WTC11 (cell line): Measurements from ENCODE around the gene TRMT44. TPM values are rescaled to one million over a fixed set of nuclear protein-coding genes. Genes with fewer than 3 reads are reported as not detected.

ENCODE experiments used
- ATAC-seq: fragments of 200-7000 bp; cut with Tn5 transposase; 2 replicates; pipeline ENCODE4 v1.10.0; 2021; ENCODE audit warnings: mild to moderate bottlenecking, moderate library complexity
- CTCF ChIA-PET: fragments of 300-600 bp; sonication (Branson Sonifier 250); formaldehyde crosslinking; loops from one replicate; lab custom pipeline; 2021; ENCODE audit warnings: antibody characterized with exemption; lab: Charles Lee
- POLR2A ChIA-PET: fragments of 350-600 bp; sonication (Branson Sonifier 250); formaldehyde crosslinking; loops from one replicate; lab custom pipeline; 2021; ENCODE audit warnings: antibody characterized with exemption; lab: Charles Lee
- DNase-seq: peaks from one replicate; pipeline ENCODE4 v3.0.0; 2021; ENCODE audit warnings: low spot score
- H3K27ac Mint-ChIP-seq: 2 replicates; pipeline ENCODE4 v1.8.0; 2021; ENCODE audit warnings: mixed read lengths
- H3K27me3 Mint-ChIP-seq: 2 replicates; pipeline ENCODE4 v1.8.0; 2021; ENCODE audit warnings: low read depth, mild to moderate bottlenecking, moderate library complexity, mixed read lengths
- H3K36me3 Mint-ChIP-seq: 2 replicates; pipeline ENCODE4 v1.8.0; 2021; ENCODE audit warnings: mixed read lengths
- H3K4me1 Mint-ChIP-seq: 2 replicates; pipeline ENCODE4 v1.8.0; 2022; ENCODE audit warnings: mixed read lengths
- H3K4me3 Mint-ChIP-seq: 2 replicates; pipeline ENCODE4 v1.8.0; 2021; ENCODE audit warnings: mild to moderate bottlenecking, moderate library complexity, mixed read lengths
- H3K9me3 Mint-ChIP-seq: 2 replicates; pipeline ENCODE4 v1.8.0; 2021; ENCODE audit warnings: mixed read lengths
- ATF3 ChIP-seq: sonication (generic); formaldehyde crosslinking; conservative IDR thresholded peaks from 2 replicates; pipeline ENCODE4 v1.8.1; 2022; ENCODE audit warnings: mild to moderate bottlenecking, missing genetic modification reagents
- ATF6 ChIP-seq: sonication (generic); formaldehyde crosslinking; IDR thresholded peaks from 2 replicates; pipeline ENCODE4 v1.8.1; 2023; ENCODE audit warnings: mild to moderate bottlenecking, missing genetic modification reagents
- E2F4 ChIP-seq: sonication (generic); formaldehyde crosslinking; IDR thresholded peaks from 2 replicates; pipeline ENCODE4 v1.8.1; 2022; ENCODE audit warnings: low read depth, mild to moderate bottlenecking, moderate library complexity, missing genetic modification reagents, borderline replicate concordance
- ELF4 ChIP-seq: sonication (generic); formaldehyde crosslinking; IDR thresholded peaks from 2 replicates; pipeline ENCODE4 v1.8.1; 2022; ENCODE audit warnings: low read depth, mild to moderate bottlenecking, moderate library complexity, missing genetic modification reagents
- EMX1 ChIP-seq: fragments of 250-450 bp; sonication (Bioruptor Pico); IDR thresholded peaks from 2 replicates; pipeline ENCODE4 v1.8.0; 2021; ENCODE audit warnings: mild to moderate bottlenecking
- FOXP4 ChIP-seq: sonication (generic); formaldehyde crosslinking; IDR thresholded peaks from 2 replicates; pipeline ENCODE4 v1.8.0; 2022; ENCODE audit warnings: mild to moderate bottlenecking, missing genetic modification reagents
- GABPB1 ChIP-seq: sonication (generic); formaldehyde crosslinking; IDR thresholded peaks from 2 replicates; pipeline ENCODE4 v1.8.1; 2023; ENCODE audit warnings: mild to moderate bottlenecking, missing genetic modification reagents
- GRHL2 ChIP-seq: fragments of 250-450 bp; sonication (Bioruptor Pico); IDR thresholded peaks from 2 replicates; pipeline ENCODE4 v1.8.0; 2022; ENCODE audit warnings: mild to moderate bottlenecking, moderate library complexity; ENCODE audit not compliant: insufficient replicate concordance, severe bottlenecking
- IRF2 ChIP-seq: sonication (generic); formaldehyde crosslinking; IDR thresholded peaks from 2 replicates; pipeline ENCODE4 v1.8.0; 2022; ENCODE audit warnings: low read depth, missing genetic modification reagents, borderline replicate concordance
- KAT7 ChIP-seq: sonication (generic); formaldehyde crosslinking; IDR thresholded peaks from 2 replicates; pipeline ENCODE4 v1.8.1; 2023; ENCODE audit warnings: missing genetic modification reagents, mild to moderate bottlenecking, borderline replicate concordance
- MAX ChIP-seq: sonication (generic); formaldehyde crosslinking; IDR thresholded peaks from 2 replicates; pipeline ENCODE4 v1.8.0; 2022; ENCODE audit warnings: mild to moderate bottlenecking, missing genetic modification reagents
- NFE2L1 ChIP-seq: sonication (generic); formaldehyde crosslinking; IDR thresholded peaks from 2 replicates; pipeline ENCODE4 v1.8.1; 2023; ENCODE audit warnings: missing genetic modification reagents
- NFYB ChIP-seq: sonication (generic); formaldehyde crosslinking; conservative IDR thresholded peaks from 2 replicates; pipeline ENCODE4 v1.8.0; 2022; ENCODE audit warnings: low read depth, missing genetic modification reagents
- NR1H2 ChIP-seq: sonication (generic); formaldehyde crosslinking; IDR thresholded peaks from 2 replicates; pipeline ENCODE4 v1.9.0; 2021; ENCODE audit warnings: mild to moderate bottlenecking, moderate library complexity, missing genetic modification reagents
- NR2C2 ChIP-seq: sonication (generic); formaldehyde crosslinking; IDR thresholded peaks from 2 replicates; pipeline ENCODE4 v1.8.0; 2022; ENCODE audit warnings: mild to moderate bottlenecking, missing genetic modification reagents
- SP1 ChIP-seq: sonication (generic); formaldehyde crosslinking; conservative IDR thresholded peaks from 2 replicates; pipeline ENCODE4 v1.8.1; 2022; ENCODE audit warnings: missing genetic modification reagents
- TCF7 ChIP-seq: sonication (generic); formaldehyde crosslinking; IDR thresholded peaks from 2 replicates; pipeline ENCODE4 v1.8.0; 2022; ENCODE audit warnings: mild to moderate bottlenecking, low read depth, missing genetic modification reagents, moderate library complexity
- TEAD1 ChIP-seq: sonication (generic); formaldehyde crosslinking; IDR thresholded peaks from 2 replicates; pipeline ENCODE4 v1.8.0; 2022; ENCODE audit warnings: mild to moderate bottlenecking, missing genetic modification reagents
- TEAD4 ChIP-seq: sonication (generic); formaldehyde crosslinking; IDR thresholded peaks from 2 replicates; pipeline ENCODE4 v1.8.0; 2022; ENCODE audit warnings: mild to moderate bottlenecking, missing genetic modification reagents
- USF2 ChIP-seq: sonication (generic); formaldehyde crosslinking; IDR thresholded peaks from 2 replicates; pipeline ENCODE4 v1.8.1; 2023; ENCODE audit warnings: mild to moderate bottlenecking, missing genetic modification reagents, moderate library complexity
- ZNF138 ChIP-seq: sonication (generic); formaldehyde crosslinking; conservative IDR thresholded peaks from 2 replicates; pipeline ENCODE4 v1.8.1; 2022; ENCODE audit warnings: mild to moderate bottlenecking, moderate library complexity, missing genetic modification reagents
- ZNF219 ChIP-seq: sonication (generic); formaldehyde crosslinking; IDR thresholded peaks from 2 replicates; pipeline ENCODE4 v1.8.0; 2023; ENCODE audit warnings: missing genetic modification reagents, mild to moderate bottlenecking, borderline replicate concordance
- ZNF232 ChIP-seq: sonication (generic); formaldehyde crosslinking; IDR thresholded peaks from 2 replicates; pipeline ENCODE4 v1.8.0; 2022; ENCODE audit warnings: mild to moderate bottlenecking, missing genetic modification reagents
- ZNF425 ChIP-seq: fragments of 250-450 bp; sonication (Bioruptor Pico); conservative IDR thresholded peaks from 2 replicates; pipeline ENCODE4 v1.9.0; 2021; ENCODE audit warnings: mild to moderate bottlenecking
- total RNA-seq: library from RNA; stranded (reverse); gene quantifications from 3 replicates; pipeline ENCODE4 v1.2.3, GENCODE V29; 2021

The TRMT44 gene
- total RNA-seq, 1 experiment from 2014 or later = 28.4 TPM

- H3K9me3 Mint-ChIP-seq = peaks cover 64% of the 10 kb centered on the region
- no peak overlapping the region for H3K4me3 Mint-ChIP-seq
- H3K27me3 Mint-ChIP-seq = peaks cover 11% of the 10 kb centered on the region
- ChIA-PET POLR2A (no interaction called here), CTCF (interaction anchor here (2.5 to 3.0 kb wide), 2 partner anchors 23 to 55 kb away, joined by 8 to 11 read pairs; no protein-coding TSS in a partner anchor)
- H3K27ac Mint-ChIP-seq = peak overlapping the region; percentile 22; the same call in 1 of the 2 replicates
- DNase-seq (no peak), ATAC-seq (no peak)
- peaks cover 76% of the 10 kb centered on the region for H3K36me3 Mint-ChIP-seq
- TF ChIP-seq NR2C2 (CRISPR knock-in tag) (no peak), SP1 (CRISPR knock-in tag) (no peak), ATF6 (CRISPR knock-in tag) (no peak), ZNF232 (CRISPR knock-in tag) (no peak), TCF7 (CRISPR knock-in tag) (no peak), EMX1 (CRISPR knock-in tag) (no peak), ELF4 (CRISPR knock-in tag) (no peak)
- peaks cover 53% of the 10 kb centered on the region for H3K4me1 Mint-ChIP-seq
Observed at GRCh38 chr4:8492174-8492573, 51.6 kb downstream of the TRMT44 start.

GRCh38 chr4:8493484-8493883, 52.9 kb downstream of the TRMT44 start:
- Mint-ChIP-seq H3K27ac (peak overlapping the region; percentile 79), H3K9me3 (peaks cover 61% of the 10 kb centered on the region), H3K36me3 (peaks cover 75% of the 10 kb centered on the region), H3K4me3 (no peak overlapping the region), H3K4me1 (peaks cover 53% of the 10 kb centered on the region), H3K27me3 (peaks cover 6% of the 10 kb centered on the region; the same call in 1 of the 2 replicates)
- ChIA-PET CTCF (interaction anchor here (1.1 to 4.1 kb wide), 5 partner anchors 11 to 114 kb away, joined by 3 to 26 read pairs (median 8); no protein-coding TSS in a partner anchor), POLR2A (no interaction called here)
- ATAC-seq = peak; percentile 33
- no peak for TF ChIP-seq GABPB1 (CRISPR knock-in tag)
- TF ChIP-seq NR2C2 (CRISPR knock-in tag) = no peak
- TF ChIP-seq EMX1 (CRISPR knock-in tag) = no peak
- TF ChIP-seq E2F4 (CRISPR knock-in tag) = no peak
- no peak for TF ChIP-seq TCF7 (CRISPR knock-in tag)
- no peak for TF ChIP-seq KAT7 (CRISPR knock-in tag)
- no peak for TF ChIP-seq ZNF425 (CRISPR knock-in tag)
- no peak for TF ChIP-seq TEAD1
- no peak for TF ChIP-seq IRF2 (CRISPR knock-in tag)
- TF ChIP-seq NFE2L1 (CRISPR knock-in tag) = no peak
- TF ChIP-seq ATF3 (CRISPR knock-in tag) = no peak
- no peak for TF ChIP-seq TEAD4 (CRISPR knock-in tag)
- no peak for TF ChIP-seq ZNF219 (CRISPR knock-in tag)
- DNase-seq = no peak

GRCh38 chr4:8494218-8494617, 53.6 kb downstream of the TRMT44 start:
- CTCF ChIA-PET = interaction anchor here (1.1 to 4.1 kb wide), 5 partner anchors 10 to 114 kb away, joined by 3 to 26 read pairs (median 8); no protein-coding TSS in a partner anchor
- POLR2A ChIA-PET = no interaction called here
- no peak for TF ChIP-seq FOXP4 (CRISPR knock-in tag)
- no peak for TF ChIP-seq GRHL2 (CRISPR knock-in tag)
- TF ChIP-seq NR1H2 = no peak
- no peak for TF ChIP-seq MAX (CRISPR knock-in tag)
- TF ChIP-seq ELF4 (CRISPR knock-in tag) = no peak
- no peak for TF ChIP-seq NFYB (CRISPR knock-in tag)
- TF ChIP-seq ZNF138 = no peak
- no peak for TF ChIP-seq USF2 (CRISPR knock-in tag)

More at GRCh38 chr4:8494218-8494617, 53.6 kb downstream of the TRMT44 start:
- Mint-ChIP-seq H3K27me3 (peaks cover 3% of the 10 kb centered on the region; the same call in 1 of the 2 replicates), H3K27ac (peak overlapping the region; percentile 83), H3K4me1 (peaks cover 51% of the 10 kb centered on the region), H3K36me3 (peaks cover 68% of the 10 kb centered on the region), H3K9me3 (peaks cover 54% of the 10 kb centered on the region), H3K4me3 (no peak overlapping the region)
- DNase-seq = no peak
- ATAC-seq = peak; percentile 64
